Osteoblast (primary cell): ENCODE results near the gene NPTXR. TPM values are rescaled to one million over a fixed set of nuclear protein-coding genes. Genes with fewer than 3 reads are reported as not detected.

Source experiments
- DNase-seq: peaks from one replicate; pipeline ENCODE4 v3.0.0; 2011; ENCODE audit warnings: low spot score, mixed read lengths; ENCODE audit not compliant: insufficient read length; ENCODE audit errors: missing footprints
- H2AFZ ChIP-seq: 2 replicates; pipeline ENCODE4 v1.6.0; 2011; ENCODE audit warnings: mild to moderate bottlenecking, low read length
- H3K27ac ChIP-seq: 2 replicates; pipeline ENCODE4 v1.5.1; 2011; ENCODE audit warnings: mild to moderate bottlenecking, low read depth, low read length, moderate library complexity
- H3K27me3 ChIP-seq: 2 replicates; pipeline ENCODE4 v1.6.0; 2012; ENCODE audit warnings: mild to moderate bottlenecking, control low read depth, inconsistent platforms, low read length, moderate library complexity; ENCODE audit not compliant: insufficient read depth
- H3K36me3 ChIP-seq: 2 replicates; pipeline ENCODE4 v1.5.1; 2011; ENCODE audit warnings: mild to moderate bottlenecking, low read length, control low read depth, moderate library complexity; ENCODE audit not compliant: insufficient read depth
- H3K4me1 ChIP-seq: 2 replicates; pipeline ENCODE4 v1.5.1; 2011; ENCODE audit warnings: mild to moderate bottlenecking, low read length, control low read depth, moderate library complexity; ENCODE audit not compliant: insufficient read depth
- H3K4me2 ChIP-seq: 2 replicates; pipeline ENCODE4 v1.6.0; 2011; ENCODE audit warnings: mild to moderate bottlenecking, low read length; ENCODE audit not compliant: insufficient read depth
- H3K4me3 ChIP-seq: fragments of 200-600 bp; sonication (generic); 3 replicates; pipeline ENCODE4 v1.5.1; 2012; ENCODE audit warnings: mild to moderate bottlenecking, low read length, inconsistent platforms; ENCODE audit not compliant: insufficient read depth
- H3K79me2 ChIP-seq: 2 replicates; pipeline ENCODE4 v1.6.0; 2012; ENCODE audit warnings: mild to moderate bottlenecking, low read length, control low read depth, inconsistent platforms; ENCODE audit not compliant: insufficient read depth
- H3K9me3 ChIP-seq: 2 replicates; pipeline ENCODE4 v1.5.1; 2011; ENCODE audit warnings: low read depth, low read length, control low read depth
- H4K20me1 ChIP-seq: 2 replicates; pipeline ENCODE4 v1.6.0; 2012; ENCODE audit warnings: mild to moderate bottlenecking, low read length, control low read depth; ENCODE audit not compliant: insufficient read depth
- CTCF ChIP-seq: IDR thresholded peaks from 2 replicates; pipeline ENCODE4 v1.5.1; 2011; ENCODE audit warnings: mild to moderate bottlenecking, low read depth, low read length, moderate library complexity; ENCODE audit errors: extremely low read depth
- total RNA-seq: library from RNA; depleted of rRNA; stranded (reverse); fragments of >200 nt; gene quantifications from 2 replicates; pipeline ENCODE4 v1.2.3, GENCODE V29; 2012

The NPTXR gene
- total RNA-seq, 1 donor, result 0.72 TPM

GRCh38 chr22:38873469-38874411 is 29.9 kb upstream of the NPTXR start:
- H3K36me3 ChIP-seq, result peaks cover 13% of the 10 kb centered on the region
- no peak for DNase-seq
- no peak overlapping the region for H3K27ac ChIP-seq
- H3K9me3 ChIP-seq, result no peaks in the 10 kb centered on the region
- H3K79me2 ChIP-seq, result peaks cover 27% of the 10 kb centered on the region
- H3K27me3 ChIP-seq, result peaks cover 24% of the 10 kb centered on the region
- peaks cover 10% of the 10 kb centered on the region for H3K4me1 ChIP-seq
- peak overlapping the region; percentile 95 for H3K4me2 ChIP-seq
- TF ChIP-seq CTCF, result no peak
- peaks cover 14% of the 10 kb centered on the region for H4K20me1 ChIP-seq
- H3K4me3 ChIP-seq, result peak overlapping the region; percentile 85
- no peak overlapping the region for H2AFZ ChIP-seq

GRCh38 chr22:38872831-38873248 is 29.0 kb upstream of the NPTXR start:
- Histone ChIP-seq H4K20me1 (peaks cover 23% of the 10 kb centered on the region), H3K4me3 (peak overlapping the region; percentile 85), H3K79me2 (peaks cover 32% of the 10 kb centered on the region), H3K4me1 (peaks cover 10% of the 10 kb centered on the region), H2AFZ (peak overlapping the region; percentile 90), H3K4me2 (peak overlapping the region; percentile 95), H3K27ac (peak overlapping the region; percentile 3), H3K36me3 (peaks cover 22% of the 10 kb centered on the region), H3K27me3 (peaks cover 18% of the 10 kb centered on the region), H3K9me3 (no peaks in the 10 kb centered on the region)
- no peak for TF ChIP-seq CTCF
- DNase-seq, result peak; percentile 95

GRCh38 chr22:38872172-38872830 is 28.5 kb upstream of the NPTXR start, which contains the start of gene CBX6:
Gene CBX6 (minus strand): TSS chr22:38872216. CDS start chr22:38872190, 26 bp downstream.
- peak within 1 kb of the TSS; percentile 90 for H2AFZ ChIP-seq
- DNase-seq, result peak; percentile 100
- H3K9me3 ChIP-seq, result no peaks in the 10 kb centered on the region
- no peak for TF ChIP-seq CTCF
- H3K79me2 ChIP-seq, result peaks cover 32% of the 10 kb centered on the region
- peaks cover 10% of the 10 kb centered on the region for H3K4me1 ChIP-seq
- peak within 1 kb of the TSS; percentile 95 for H3K4me2 ChIP-seq
- H3K27ac ChIP-seq, result peak within 1 kb of the TSS; percentile 41
- H3K4me3 ChIP-seq, result peak within 1 kb of the TSS; percentile 85
- H4K20me1 ChIP-seq, result peaks cover 28% of the 10 kb centered on the region
- peaks cover 23% of the 10 kb centered on the region for H3K36me3 ChIP-seq
- H3K27me3 ChIP-seq, result peaks cover 16% of the 10 kb centered on the region
